ENCODE results near the gene TTLL7. TPM values are rescaled to one million over a fixed set of nuclear protein-coding genes. Genes with fewer than 3 reads are reported as not detected.

Gene TTLL7
- total RNA-seq, 1 donor from 2014 or later = 117 TPM

DNA sequence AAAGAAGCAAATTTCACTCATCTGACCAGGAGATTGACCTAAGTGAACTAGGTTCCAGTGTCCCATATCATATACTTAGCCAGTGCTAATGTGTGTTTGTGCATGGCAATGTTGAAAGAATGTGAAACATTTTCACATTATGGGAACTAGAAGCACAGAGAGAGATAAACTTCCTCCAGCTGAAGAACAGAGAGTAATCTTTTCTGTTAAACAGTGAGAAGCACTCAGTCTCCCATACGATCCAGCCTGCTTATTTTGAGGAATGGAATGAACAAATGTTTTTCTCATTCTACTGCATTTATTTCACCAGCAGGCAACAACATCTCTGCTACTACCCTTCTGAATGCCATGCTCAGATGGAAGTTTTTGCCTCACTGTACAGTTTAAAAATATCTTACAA, 170.5 kb downstream of the TTLL7 start:
- Mint-ChIP-seq H3K4me1 (ENCODE audit: low read depth) (peaks cover 17% of the 10 kb centered on the region), H3K27ac (no peak overlapping the region), H3K9me3 (ENCODE audit: low read depth) (no peaks in the 10 kb centered on the region), H3K36me3 (ENCODE audit: insufficient read depth) (no peaks in the 10 kb centered on the region), H3K4me3 (ENCODE audit: low read depth) (no peak overlapping the region), H3K27me3 (no peaks in the 10 kb centered on the region)
- no peak for DNase-seq (ENCODE audit: low spot score, unreplicated experiment)
- TF ChIP-seq, protein P1, sequence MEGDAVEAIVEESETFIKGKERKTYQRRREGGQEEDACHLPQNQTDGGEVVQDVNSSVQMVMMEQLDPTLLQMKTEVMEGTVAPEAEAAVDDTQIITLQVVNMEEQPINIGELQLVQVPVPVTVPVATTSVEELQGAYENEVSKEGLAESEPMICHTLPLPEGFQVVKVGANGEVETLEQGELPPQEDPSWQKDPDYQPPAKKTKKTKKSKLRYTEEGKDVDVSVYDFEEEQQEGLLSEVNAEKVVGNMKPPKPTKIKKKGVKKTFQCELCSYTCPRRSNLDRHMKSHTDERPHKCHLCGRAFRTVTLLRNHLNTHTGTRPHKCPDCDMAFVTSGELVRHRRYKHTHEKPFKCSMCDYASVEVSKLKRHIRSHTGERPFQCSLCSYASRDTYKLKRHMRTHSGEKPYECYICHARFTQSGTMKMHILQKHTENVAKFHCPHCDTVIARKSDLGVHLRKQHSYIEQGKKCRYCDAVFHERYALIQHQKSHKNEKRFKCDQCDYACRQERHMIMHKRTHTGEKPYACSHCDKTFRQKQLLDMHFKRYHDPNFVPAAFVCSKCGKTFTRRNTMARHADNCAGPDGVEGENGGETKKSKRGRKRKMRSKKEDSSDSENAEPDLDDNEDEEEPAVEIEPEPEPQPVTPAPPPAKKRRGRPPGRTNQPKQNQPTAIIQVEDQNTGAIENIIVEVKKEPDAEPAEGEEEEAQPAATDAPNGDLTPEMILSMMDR (IDR thresholded peaks at IDR 0.05; ENCODE audit: unreplicated experiment) = no peak

DNA sequence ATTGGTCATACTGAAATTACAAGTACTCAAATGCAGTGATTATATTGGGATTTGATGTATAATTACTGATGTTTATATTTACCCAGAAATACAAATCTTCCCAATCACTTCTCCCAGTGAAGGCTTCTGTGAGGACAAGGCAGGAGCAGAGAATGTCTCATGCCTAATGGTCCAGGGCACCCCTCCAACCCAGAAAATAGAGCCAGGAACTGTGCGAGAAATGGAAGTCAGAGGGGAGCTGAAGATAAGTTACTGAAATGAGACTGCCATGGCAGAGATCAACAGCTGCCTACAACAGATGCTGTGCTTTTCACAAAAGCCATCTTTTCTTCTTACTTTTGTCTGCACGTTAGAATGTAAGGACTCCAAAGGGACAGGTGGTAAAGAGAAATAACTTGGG, 171.2 kb downstream of the TTLL7 start:
- no peak for DNase-seq (ENCODE audit: low spot score, unreplicated experiment)
- Mint-ChIP-seq H3K27me3 (no peaks in the 10 kb centered on the region), H3K4me1 (ENCODE audit: low read depth) (peaks cover 17% of the 10 kb centered on the region), H3K36me3 (ENCODE audit: insufficient read depth) (no peaks in the 10 kb centered on the region), H3K9me3 (ENCODE audit: low read depth) (no peaks in the 10 kb centered on the region), H3K27ac (no peak overlapping the region), H3K4me3 (ENCODE audit: low read depth) (no peak overlapping the region)
- TF ChIP-seq, protein P1 (IDR thresholded peaks at IDR 0.05; ENCODE audit: unreplicated experiment) = no peak

DNA sequence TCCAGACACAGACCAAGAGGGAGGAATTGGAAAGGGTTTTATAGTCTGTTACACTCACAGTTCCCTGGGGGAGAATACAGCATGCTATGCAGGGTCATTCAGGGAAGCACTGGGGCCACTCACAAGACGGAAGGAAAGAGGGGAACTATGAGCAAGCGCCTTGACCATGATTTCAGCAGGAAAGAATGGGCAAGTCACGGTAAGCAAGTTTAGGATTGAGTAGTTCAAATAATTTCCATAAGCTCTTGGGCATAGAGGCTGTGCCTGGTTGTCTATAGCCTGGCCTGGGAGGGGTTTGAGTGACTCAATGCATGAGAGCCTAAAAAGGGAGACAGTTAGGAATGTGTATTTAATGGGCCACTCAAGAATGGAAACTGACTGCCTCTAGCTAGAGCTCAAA, 176.7 kb downstream of the TTLL7 start:
- no peak for DNase-seq (ENCODE audit: low spot score, unreplicated experiment)
- Mint-ChIP-seq H3K27me3 (no peaks in the 10 kb centered on the region), H3K36me3 (ENCODE audit: insufficient read depth) (no peaks in the 10 kb centered on the region), H3K4me3 (ENCODE audit: low read depth) (no peak overlapping the region), H3K27ac (no peak overlapping the region), H3K9me3 (ENCODE audit: low read depth) (peaks cover 3% of the 10 kb centered on the region), H3K4me1 (ENCODE audit: low read depth) (peaks cover 9% of the 10 kb centered on the region)
- TF ChIP-seq, protein P1 (IDR thresholded peaks at IDR 0.05; ENCODE audit: unreplicated experiment) = no peak

DNA sequence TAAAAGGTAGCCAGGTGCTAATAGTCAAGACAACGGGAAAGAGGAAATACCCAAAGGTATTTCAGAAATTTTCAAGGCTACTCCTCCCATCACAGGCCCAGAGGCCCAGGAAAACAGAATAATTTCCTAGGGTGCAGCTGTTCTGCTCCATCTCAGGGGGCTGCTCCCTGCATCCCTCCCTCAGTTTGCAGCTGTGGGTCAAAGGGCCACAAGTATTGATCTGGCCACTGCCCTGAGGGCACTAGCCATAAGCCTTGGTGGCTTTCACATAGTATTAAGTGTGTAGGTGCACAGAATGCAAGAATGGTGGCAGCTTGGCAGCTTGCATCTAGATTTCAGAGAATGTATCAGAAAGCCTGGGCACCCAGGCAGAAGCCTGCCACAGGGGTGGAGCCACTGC, 179.5 kb downstream of the TTLL7 start:
- no peak for DNase-seq (ENCODE audit: low spot score, unreplicated experiment)
- peaks cover 3% of the 10 kb centered on the region for H3K9me3 Mint-ChIP-seq (ENCODE audit: low read depth)
- TF ChIP-seq, protein P1 (IDR thresholded peaks at IDR 0.05; ENCODE audit: unreplicated experiment) = no peak
- H3K27me3 Mint-ChIP-seq = no peaks in the 10 kb centered on the region
- H3K27ac Mint-ChIP-seq = no peak overlapping the region
- H3K36me3 Mint-ChIP-seq (ENCODE audit: insufficient read depth) = no peaks in the 10 kb centered on the region
- H3K4me1 Mint-ChIP-seq (ENCODE audit: low read depth) = peaks cover 9% of the 10 kb centered on the region
- H3K4me3 Mint-ChIP-seq (ENCODE audit: low read depth) = no peak overlapping the region

DNA sequence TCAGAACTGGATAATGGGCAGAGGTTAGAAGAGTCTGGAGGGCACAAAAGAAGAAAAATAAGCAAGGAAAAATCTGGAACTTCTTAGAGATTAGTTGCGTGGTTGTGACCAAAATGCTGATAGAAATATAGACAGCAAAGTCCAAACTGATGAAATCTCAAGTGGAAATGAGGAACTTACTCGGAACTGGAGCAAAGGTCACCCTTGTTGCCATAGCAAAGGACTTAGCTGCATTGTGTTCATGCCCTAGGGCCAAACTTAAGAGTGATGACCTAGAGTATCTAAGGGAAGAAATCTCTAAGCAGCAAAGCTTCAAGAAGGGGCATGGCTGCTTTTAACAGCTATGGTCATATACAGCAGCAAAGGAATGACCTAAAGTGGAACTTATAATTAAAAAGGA, 180.0 kb downstream of the TTLL7 start:
- H3K4me3 Mint-ChIP-seq (ENCODE audit: low read depth) = no peak overlapping the region
- peak overlapping the region; percentile 69 for H3K27ac Mint-ChIP-seq
- H3K9me3 Mint-ChIP-seq (ENCODE audit: low read depth) = peaks cover 3% of the 10 kb centered on the region
- DNase-seq (ENCODE audit: low spot score, unreplicated experiment) = no peak
- peaks cover 12% of the 10 kb centered on the region for H3K4me1 Mint-ChIP-seq (ENCODE audit: low read depth)
- TF ChIP-seq, protein P1 (IDR thresholded peaks at IDR 0.05; ENCODE audit: unreplicated experiment) = no peak
- H3K27me3 Mint-ChIP-seq = no peaks in the 10 kb centered on the region
- no peaks in the 10 kb centered on the region for H3K36me3 Mint-ChIP-seq (ENCODE audit: insufficient read depth)
